Measurements from ENCODE around the gene FPGS.
"Not testable (repeated sequence)": the region's sequence is repeated elsewhere in the genome, so short reads cannot be mapped to it uniquely, and the experiment has no call there.

FPGS gene

DNA sequence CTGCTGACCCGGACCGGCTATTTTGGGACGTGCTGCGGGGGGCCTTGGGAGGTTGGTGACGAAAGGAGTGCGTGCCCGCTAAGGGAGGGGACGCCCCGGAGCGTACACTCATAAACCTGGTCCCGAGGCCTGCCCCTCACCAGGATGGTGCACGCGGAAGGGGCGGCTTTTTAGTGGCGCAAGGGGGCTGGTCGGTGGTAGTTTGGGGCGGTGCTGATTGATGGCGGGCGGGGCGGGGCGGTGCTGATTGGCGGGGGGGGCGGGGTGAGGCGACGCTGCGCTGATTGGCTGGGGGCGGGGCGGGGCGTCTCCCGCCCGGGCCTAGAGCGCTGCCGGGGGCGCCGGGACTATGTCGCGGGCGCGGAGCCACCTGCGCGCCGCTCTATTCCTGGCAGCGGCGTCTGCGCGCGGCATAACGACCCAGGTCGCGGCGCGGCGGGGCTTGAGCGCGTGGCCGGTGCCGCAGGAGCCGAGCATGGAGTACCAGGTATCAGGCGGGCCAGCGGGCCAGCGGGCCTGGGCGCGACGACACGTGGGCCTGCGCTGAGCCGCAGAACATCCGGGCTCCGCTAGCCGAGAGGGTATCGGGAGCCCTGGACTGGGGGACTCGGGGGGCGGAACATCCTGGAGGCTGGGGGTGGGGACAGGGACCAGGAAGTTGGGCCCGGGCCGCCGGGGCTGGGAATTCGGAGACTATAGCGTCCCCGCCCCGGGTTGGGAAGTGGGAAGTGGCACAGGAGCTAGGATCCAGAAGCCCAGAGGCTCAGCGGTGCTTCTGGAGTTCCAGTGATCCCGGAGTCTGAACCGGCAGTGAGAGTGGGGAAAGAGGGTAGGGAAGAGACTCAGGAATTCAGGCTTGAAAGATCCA, at the start of gene FPGS:
TSS of gene FPGS (plus strand) at position 307 of the 868 bp plus-strand sequence. CDS start at position 350, 43 bp downstream.
- DNase-seq (ENCODE audit: low read depth), result no peak
- no peak for TF ChIP-seq CTCF (IDR thresholded peaks at IDR 0.05; ENCODE audit: low read depth, low read length, missing control alignments)
- peak within 1 kb of the TSS; percentile 75 for H3K4me3 ChIP-seq (ENCODE audit: low read depth, low read length)

- H3K4me3 ChIP-seq (ENCODE audit: low read depth, low read length), result no peak overlapping the region
- no peak for TF ChIP-seq CTCF (IDR thresholded peaks at IDR 0.05; ENCODE audit: low read depth, low read length, missing control alignments)
- no peak for DNase-seq (ENCODE audit: low read depth)
Observed at GRCh38 chr9:127753148-127753547, 49.5 kb upstream of the FPGS start.

GRCh38 chr9:127753622-127754021, 49.1 kb upstream of the FPGS start:
- H3K4me3 ChIP-seq (ENCODE audit: low read depth, low read length), result no peak overlapping the region
- no peak for TF ChIP-seq CTCF (IDR thresholded peaks at IDR 0.05; ENCODE audit: low read depth, low read length, missing control alignments)
- no peak for DNase-seq (ENCODE audit: low read depth)

DNA sequence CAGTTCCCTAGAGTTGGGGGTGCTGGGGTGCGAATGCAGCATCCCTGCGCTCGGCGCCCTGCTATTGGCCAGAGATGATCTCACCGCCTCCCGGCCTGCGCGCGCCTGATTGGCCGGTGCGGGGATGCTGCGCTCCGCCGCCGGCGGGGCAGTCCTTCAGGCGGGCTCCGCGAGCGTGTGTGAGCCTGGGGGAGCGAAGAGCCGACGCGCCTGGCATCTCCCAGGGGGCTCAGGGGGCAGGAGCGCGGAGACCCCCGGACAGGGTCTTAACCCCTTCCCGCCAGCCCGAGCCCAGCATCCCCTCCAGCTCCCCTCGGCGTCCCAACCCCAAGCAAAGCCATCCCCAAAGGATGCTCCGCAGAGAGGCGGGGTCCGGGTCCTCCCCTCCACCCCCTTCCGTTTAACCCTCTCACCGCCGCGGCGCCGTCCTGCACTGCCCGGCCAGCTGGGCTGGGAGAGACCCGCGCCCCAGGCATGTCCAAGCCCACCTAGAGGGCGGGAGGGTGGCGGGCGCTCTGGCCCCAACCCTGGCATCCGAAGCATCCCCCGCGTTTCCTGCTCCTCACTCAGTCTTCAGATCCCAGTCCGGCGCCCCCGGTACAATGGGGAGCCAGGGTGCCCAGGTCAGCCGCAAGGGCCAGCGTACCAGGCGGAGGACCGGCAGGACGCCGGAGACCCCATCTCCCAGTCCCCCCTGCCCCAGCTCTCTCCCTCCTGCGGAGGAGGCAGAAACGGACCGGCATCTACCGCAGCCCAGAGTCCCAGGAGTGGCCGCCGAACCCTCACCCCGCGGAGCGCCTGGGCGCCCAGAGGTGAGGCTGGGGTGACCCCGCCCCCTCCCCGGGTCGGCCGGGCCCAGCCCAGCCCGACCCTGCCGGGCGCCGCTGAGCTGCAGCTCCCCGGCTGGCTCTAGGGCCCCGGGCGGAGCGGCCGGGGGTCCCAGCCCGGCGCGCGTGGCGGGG, 48.3 kb upstream of the FPGS start:
- no peak for DNase-seq (ENCODE audit: low read depth)
- TF ChIP-seq CTCF (IDR thresholded peaks at IDR 0.05; ENCODE audit: low read depth, low read length, missing control alignments), result no peak
- H3K4me3 ChIP-seq (ENCODE audit: low read depth, low read length), result no peak overlapping the region

GRCh38 chr9:127755061-127756060, 47.3 kb upstream of the FPGS start:
- TF ChIP-seq CTCF (IDR thresholded peaks at IDR 0.05; ENCODE audit: low read depth, low read length, missing control alignments), result no peak
- DNase-seq (ENCODE audit: low read depth), result no peak
- no peak overlapping the region for H3K4me3 ChIP-seq (ENCODE audit: low read depth, low read length)

GRCh38 chr9:127756233-127756632, 46.4 kb upstream of the FPGS start:
- no peak for TF ChIP-seq CTCF (IDR thresholded peaks at IDR 0.05; ENCODE audit: low read depth, low read length, missing control alignments)
- H3K4me3 ChIP-seq (ENCODE audit: low read depth, low read length), result no peak overlapping the region
- no peak for DNase-seq (ENCODE audit: low read depth)

- DNase-seq (ENCODE audit: low read depth); H3K4me3 ChIP-seq (ENCODE audit: low read depth, low read length): not testable (repeated sequence)
Observed at GRCh38 chr9:127756776-127757175, 45.9 kb upstream of the FPGS start.

Data from GM12864 (cell line).